Aorta (tissue), 5 donors: Measurements from ENCODE around the gene PLEKHM3. TPM values are rescaled to one million over a fixed set of nuclear protein-coding genes. Genes with fewer than 3 reads are reported as not detected.

Experiments
- ATAC-seq: fragments of 200-7000 bp; cut with Tn5 transposase; one replicate; pipeline ENCODE4 v1.9.1; 2022; ENCODE audit warnings: moderate library complexity; ENCODE audit not compliant: low FRiP score
- DNase-seq, 2 donors: peaks; one replicate each; pipeline ENCODE4 v3.0.0-alpha.2; 2020
- H3K27ac ChIP-seq, 2 donors: one replicate each; pipeline ENCODE4 v1.5.1; 2013; ENCODE audit warnings: low read length in 2 of 2, mild to moderate bottlenecking in 2 of 2, moderate library complexity in 2 of 2, control low read depth in 1 of 2, inconsistent platforms in 1 of 2, low read depth in 1 of 2
- H3K27me3 ChIP-seq, 2 donors: one replicate each; pipeline ENCODE4 v1.6.1; 2013; ENCODE audit warnings: control low read depth in 1 of 2, low read length in 1 of 2, mild to moderate bottlenecking in 1 of 2, moderate library complexity in 1 of 2; ENCODE audit not compliant: insufficient read depth in 2 of 2, control insufficient read depth in 1 of 2
- H3K36me3 ChIP-seq, 2 donors: one replicate each; pipeline ENCODE4 v1.6.1; 2013; ENCODE audit warnings: control low read depth in 1 of 2, low read length in 1 of 2, mild to moderate bottlenecking in 1 of 2; ENCODE audit not compliant: insufficient read depth in 2 of 2, control insufficient read depth in 1 of 2
- H3K4me1 ChIP-seq, 2 donors: one replicate each; pipeline ENCODE4 v1.6.1; 2013; ENCODE audit warnings: low read length in 2 of 2, control low read depth in 1 of 2, mild to moderate bottlenecking in 1 of 2, moderate library complexity in 1 of 2; ENCODE audit not compliant: insufficient read depth in 2 of 2, control insufficient read depth in 1 of 2
- H3K4me3 ChIP-seq, 2 donors: one replicate each; pipeline ENCODE4 v1.5.1; 2013; ENCODE audit warnings: low read length in 2 of 2, control low read depth in 1 of 2, mild to moderate bottlenecking in 1 of 2
- H3K9me3 ChIP-seq: one replicate; pipeline ENCODE4 v1.6.1; 2013; ENCODE audit warnings: mild to moderate bottlenecking, low read length; ENCODE audit not compliant: control insufficient read depth
- WGBS, 2 donors: extraction: QIAGEN DNeasy Blood & Tissue Kit; methylation state at CpG; one replicate each; pipeline ENCODE4 v1.1.7; 2013; 5-methylcytosine and 5-hydroxymethylcytosine counted together
- intact Hi-C, 2 donors: fragments of 100-400 bp; cut with DNase I; formaldehyde crosslinking; loops; one replicate each; pipeline versions ENCODE4 v1.14.2 to v1.15.0; 2022
- polyA plus RNA-seq, 2 donors: library from polyadenylated mRNA; stranded (reverse); fragments of 200-250 nt; gene quantifications; one replicate each; pipeline ENCODE4 v1.2.3, GENCODE V29; 2013
- total RNA-seq, 2 donors: library from RNA; stranded (reverse); fragmentation: NEBNext Ultra II Directional; extraction: Animal tissue kit (Norgen Biotek cat#: 25700); gene quantifications; one replicate each; pipeline ENCODE4 v1.2.1, GENCODE V29; 2021
- donor health status: healthy with polysubstance abuse.
- donor health status: Bipolar disorder and iron deficiency.
- donor health status: DM: no; HTN: no; CAD: no.
- donor health status: DM: no; HTN: no; CAD: no.
- donor health status: DM: yes; HTN: yes; CAD: no.

Gene PLEKHM3
- total and polyA plus RNA-seq, 4 donors = 2.8 to 18.9 (median 9.3) TPM

DNA sequence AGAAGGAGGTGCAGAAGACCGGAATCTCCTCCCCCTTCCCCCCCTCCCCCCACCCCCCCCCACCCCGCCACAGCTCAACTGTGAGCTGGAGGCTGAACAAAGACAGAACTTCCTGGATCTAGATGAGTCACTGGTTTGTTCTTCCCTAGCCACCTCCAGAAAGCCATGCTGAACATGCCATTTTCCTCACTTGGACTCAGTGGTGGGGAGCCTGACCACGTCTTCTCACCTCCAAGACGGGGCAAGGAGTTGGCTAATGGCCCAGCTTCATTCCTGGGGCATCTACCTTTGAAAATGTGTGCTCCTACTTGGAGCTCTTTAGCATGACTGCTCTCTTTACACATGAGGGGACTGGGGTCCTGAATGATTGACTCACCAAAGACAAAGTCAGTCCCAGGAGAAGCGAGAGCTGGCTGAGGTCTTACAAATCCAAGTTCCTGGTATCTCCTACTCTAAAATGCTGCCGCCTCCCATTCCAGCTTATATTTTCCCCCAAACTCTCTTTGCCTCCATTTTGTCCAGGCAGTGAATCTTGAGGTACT, 233.0 kb downstream of the PLEKHM3 start:
- no peak overlapping the region for H3K27ac ChIP-seq
- 53 to 60% methylated on average over 5 of the region's 6 CpGs for WGBS, 2 donors
- H3K36me3 ChIP-seq = no peaks in the 10 kb centered on the region
- H3K27me3 ChIP-seq = no peaks in the 10 kb centered on the region
- H3K4me3 ChIP-seq = no peak overlapping the region
- DNase-seq = no peak
- H3K9me3 ChIP-seq = no peaks in the 10 kb centered on the region
- no peak for ATAC-seq
- intact Hi-C loops = no loop called here
- H3K4me1 ChIP-seq = no peaks in the 10 kb centered on the region

GRCh38 chr2:207791579-207792243, 233.6 kb downstream of the PLEKHM3 start:
- intact Hi-C loops = no loop called here
- ATAC-seq = no peak

DNA sequence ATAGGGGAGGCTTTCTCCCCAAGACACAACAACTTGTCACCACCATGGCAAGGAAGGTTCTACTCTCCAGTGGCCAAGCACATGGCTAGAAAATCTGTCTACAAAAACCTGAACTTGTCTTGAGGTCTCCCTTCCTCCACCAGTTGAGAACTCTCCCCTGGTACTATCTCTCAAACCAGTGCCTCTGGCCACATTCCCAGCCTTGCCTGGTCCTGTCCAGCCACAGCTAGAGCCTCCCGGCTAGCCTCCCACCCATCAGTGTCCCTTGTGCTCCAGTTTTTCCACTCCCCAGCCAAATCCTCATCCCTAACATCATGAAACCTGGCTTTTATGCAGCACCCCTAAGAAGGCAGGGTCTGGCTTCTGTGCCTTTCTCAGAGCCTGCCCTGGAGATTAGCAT, 234.4 kb downstream of the PLEKHM3 start:
- H3K27ac ChIP-seq = no peak overlapping the region
- WGBS, 2 donors = 79 to 85% methylated on average over 1 of the region's 1 CpG
- no peaks in the 10 kb centered on the region for H3K9me3 ChIP-seq
- no peaks in the 10 kb centered on the region for H3K36me3 ChIP-seq
- ATAC-seq (no peak), DNase-seq (no peak)
- no peak overlapping the region for H3K4me3 ChIP-seq
- intact Hi-C loops = no loop called here
- H3K4me1 ChIP-seq = no peaks in the 10 kb centered on the region
- H3K27me3 ChIP-seq = no peaks in the 10 kb centered on the region

More at GRCh38 chr2:207791579-207792243, 233.6 kb downstream of the PLEKHM3 start:
- no peak for DNase-seq
- Histone ChIP-seq H3K36me3 (no peaks in the 10 kb centered on the region), H3K4me3 (no peak overlapping the region), H3K27me3 (no peaks in the 10 kb centered on the region), H3K27ac (no peak overlapping the region), H3K9me3 (no peaks in the 10 kb centered on the region), H3K4me1 (no peaks in the 10 kb centered on the region)
- WGBS, 2 donors = 54 to 62% methylated on average over 5 to 6 of the region's 6 CpGs

DNA sequence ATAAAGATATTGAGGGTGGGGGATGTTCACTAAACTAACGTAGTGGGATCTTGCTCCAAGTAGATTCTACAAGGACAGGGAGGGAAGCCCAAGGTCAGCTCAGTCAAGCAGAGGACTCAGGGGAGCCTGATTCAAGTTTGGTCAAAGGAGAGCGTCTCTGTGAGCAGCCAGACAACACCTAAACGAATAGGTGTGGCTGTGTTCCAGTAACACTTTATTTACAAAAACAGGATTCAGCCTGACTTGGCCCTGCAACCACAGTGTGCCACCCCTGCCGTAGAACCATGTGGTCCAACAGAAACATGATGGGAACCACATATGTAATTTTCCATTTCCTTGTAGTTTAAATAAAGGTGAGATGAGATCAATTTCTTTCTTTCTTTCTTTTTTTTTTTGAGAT, 237.5 kb downstream of the PLEKHM3 start:
- H3K36me3 ChIP-seq = no peaks in the 10 kb centered on the region
- WGBS, 2 donors = 78 to 81% methylated on average over 4 of the region's 4 CpGs
- no peak overlapping the region for H3K27ac ChIP-seq
- intact Hi-C loops = no loop called here
- no peaks in the 10 kb centered on the region for H3K4me1 ChIP-seq
- H3K27me3 ChIP-seq = no peaks in the 10 kb centered on the region
- H3K9me3 ChIP-seq = no peaks in the 10 kb centered on the region
- no peak for ATAC-seq
- no peak for DNase-seq
- H3K4me3 ChIP-seq = no peak overlapping the region

GRCh38 chr2:207787017-207787416, 238.3 kb downstream of the PLEKHM3 start:
- Histone ChIP-seq H3K36me3 (no peaks in the 10 kb centered on the region), H3K9me3 (no peaks in the 10 kb centered on the region), H3K4me3 (no peak overlapping the region), H3K4me1 (no peaks in the 10 kb centered on the region), H3K27ac (no peak overlapping the region), H3K27me3 (no peaks in the 10 kb centered on the region)
- intact Hi-C loops = no loop called here
- WGBS, 2 donors = 84 to 88% methylated on average over 3 of the region's 3 CpGs
- ATAC-seq (no peak), DNase-seq (peak in 1 of 2 donors; percentile 58)

GRCh38 chr2:207784898-207785297, 240.4 kb downstream of the PLEKHM3 start:
- intact Hi-C loops = no loop called here
- 93 to 94% methylated on average over 5 of the region's 5 CpGs for WGBS, 2 donors
- no peak for ATAC-seq

DNA sequence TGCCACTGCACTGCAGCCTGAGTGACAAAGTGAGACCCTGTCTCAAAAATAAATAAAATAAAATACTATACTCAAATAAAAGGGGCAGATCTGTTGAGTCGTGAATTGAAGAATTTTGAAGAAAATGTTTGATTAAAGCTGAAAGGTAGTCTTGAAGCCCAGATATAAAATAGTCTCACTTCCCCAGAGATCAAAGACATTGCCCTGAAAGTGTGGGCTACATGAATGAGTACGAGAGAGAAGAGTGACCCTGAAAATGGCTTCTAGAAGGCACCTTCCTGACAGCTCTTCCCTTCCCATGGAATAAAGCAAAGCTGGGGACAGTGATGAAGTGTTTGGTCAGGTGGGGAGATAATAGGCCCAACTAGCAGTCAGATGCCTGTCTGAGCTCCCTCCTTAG, 241.8 kb downstream of the PLEKHM3 start:
- H3K27ac ChIP-seq = no peak overlapping the region
- intact Hi-C loops = no loop called here
- no peaks in the 10 kb centered on the region for H3K36me3 ChIP-seq
- H3K4me1 ChIP-seq = no peaks in the 10 kb centered on the region
- H3K27me3 ChIP-seq = no peaks in the 10 kb centered on the region
- H3K9me3 ChIP-seq = no peaks in the 10 kb centered on the region
- WGBS, 2 donors = 96% methylated on average over 2 of the region's 2 CpGs
- DNase-seq = no peak
- no peak for ATAC-seq
- no peak overlapping the region for H3K4me3 ChIP-seq

More at GRCh38 chr2:207784898-207785297, 240.4 kb downstream of the PLEKHM3 start:
- Histone ChIP-seq H3K27me3 (no peaks in the 10 kb centered on the region), H3K36me3 (no peaks in the 10 kb centered on the region), H3K9me3 (no peaks in the 10 kb centered on the region), H3K4me3 (no peak overlapping the region), H3K4me1 (no peaks in the 10 kb centered on the region), H3K27ac (no peak overlapping the region)
- no peak for DNase-seq

DNA sequence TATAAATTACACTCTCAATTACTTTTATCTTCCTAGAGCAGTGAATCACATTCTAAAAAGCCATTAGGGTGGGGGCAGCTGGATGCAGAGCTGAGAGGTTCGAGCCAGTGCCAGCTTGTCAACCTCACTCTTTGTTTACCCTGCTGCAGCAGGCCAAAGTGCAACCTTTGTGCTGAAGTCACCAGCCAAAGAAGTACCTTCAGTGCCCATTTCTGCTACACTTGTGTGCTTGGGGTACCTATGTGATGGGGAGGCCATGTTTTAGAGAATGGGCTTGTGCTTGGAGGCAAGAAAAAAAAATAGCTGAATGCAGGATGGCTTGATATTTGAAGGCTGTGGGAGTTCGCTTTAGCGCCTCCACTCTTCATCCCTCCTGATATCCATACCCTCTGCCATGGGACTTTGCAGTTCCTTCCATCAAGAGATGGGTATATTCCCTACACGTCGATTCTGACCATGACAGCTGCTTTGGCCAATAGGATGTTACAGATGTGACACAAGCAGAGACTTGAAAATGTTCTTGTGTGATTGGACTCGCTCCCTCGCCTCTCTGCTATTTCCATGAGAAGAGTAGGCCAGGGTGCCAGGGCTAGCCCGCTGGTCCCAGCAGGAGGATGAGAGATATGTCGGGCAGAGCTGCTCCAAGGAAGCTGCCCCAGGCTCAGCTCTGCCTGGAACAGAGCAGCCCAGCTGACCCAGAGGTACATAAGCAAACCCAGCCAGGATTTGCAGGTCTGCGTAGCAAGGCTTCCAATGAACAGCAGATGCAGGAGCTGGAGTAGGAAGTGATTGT, 242.9 kb downstream of the PLEKHM3 start:
- intact Hi-C loops = no loop called here
- 79 to 84% methylated on average over 10 of the region's 10 CpGs for WGBS, 2 donors
- Histone ChIP-seq H3K27me3 (no peaks in the 10 kb centered on the region), H3K4me3 (no peak overlapping the region), H3K27ac (no peak overlapping the region), H3K9me3 (no peaks in the 10 kb centered on the region), H3K36me3 (no peaks in the 10 kb centered on the region), H3K4me1 (no peaks in the 10 kb centered on the region)
- ATAC-seq (no peak), DNase-seq (no peak)
